Jurkat, Clone E6-1 (cell line): ENCODE data around the gene TUT4.

Source experiments
- DNase-seq: peaks from one replicate; pipeline ENCODE4 v3.0.0-alpha.2; 2011; ENCODE audit warnings: low read depth, low spot score
- H3K4me3 ChIP-seq: 2 replicates; pipeline ENCODE4 v1.5.1; 2011; ENCODE audit warnings: mild to moderate bottlenecking, low read length, control low read depth, moderate library complexity

TUT4 gene

DNA sequence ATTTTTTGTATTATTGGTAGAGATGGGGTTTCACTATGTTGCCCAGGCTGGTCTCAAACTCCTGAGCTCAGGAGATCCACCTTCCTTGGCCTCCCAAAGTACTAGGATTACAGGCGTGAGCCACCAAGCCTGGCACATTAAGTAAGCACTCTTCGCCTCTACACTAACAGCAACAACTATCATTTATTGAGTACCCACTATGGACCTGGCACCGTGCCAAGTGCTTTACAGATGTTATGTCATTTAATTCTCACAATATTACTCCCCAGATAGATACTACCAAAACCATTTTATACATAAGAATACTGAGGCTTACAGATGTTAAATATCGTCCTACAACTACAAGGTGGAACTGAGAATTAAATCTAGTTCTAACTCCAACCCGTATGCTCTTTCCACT is 50.1 kb downstream of the TUT4 start:
- no peak for DNase-seq
- H3K4me3 ChIP-seq, result no peak overlapping the region

GRCh38 chr1:52487632-52488031 is 65.3 kb downstream of the TUT4 start:
- no peak for DNase-seq
- H3K4me3 ChIP-seq, result no peak overlapping the region

DNA sequence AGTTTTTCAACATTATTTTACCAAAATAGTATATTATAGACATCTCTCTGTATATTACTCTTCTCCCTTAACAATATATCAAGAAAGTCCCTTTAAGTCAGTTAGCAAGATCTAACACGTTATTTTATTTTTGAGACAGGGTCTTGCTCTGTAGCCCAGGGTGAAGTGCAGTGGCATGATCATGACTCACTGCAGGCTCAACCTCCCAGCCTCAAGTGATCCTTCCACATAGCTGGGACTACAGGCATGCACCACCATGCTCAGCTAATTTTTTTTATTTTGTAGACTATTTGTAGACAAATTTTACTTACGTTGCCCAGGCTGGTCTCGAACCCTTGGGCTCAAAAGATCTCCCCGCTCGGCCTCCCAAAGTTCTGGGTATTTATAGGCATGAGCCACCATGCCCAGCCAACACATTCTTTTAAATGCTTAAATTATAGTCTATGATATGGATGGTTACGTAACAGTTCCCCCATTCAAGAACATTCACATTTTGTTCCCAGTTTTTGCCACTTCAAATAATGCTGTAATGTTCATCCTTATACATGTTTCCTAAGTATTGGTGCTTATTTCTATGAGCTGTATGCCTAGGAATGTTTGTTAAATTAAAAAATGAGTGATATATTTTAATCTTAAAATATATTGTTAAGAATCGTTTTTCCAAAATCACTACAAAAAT is 70.4 kb downstream of the TUT4 start:
- H3K4me3 ChIP-seq, result no peak overlapping the region
- no peak for DNase-seq

DNA sequence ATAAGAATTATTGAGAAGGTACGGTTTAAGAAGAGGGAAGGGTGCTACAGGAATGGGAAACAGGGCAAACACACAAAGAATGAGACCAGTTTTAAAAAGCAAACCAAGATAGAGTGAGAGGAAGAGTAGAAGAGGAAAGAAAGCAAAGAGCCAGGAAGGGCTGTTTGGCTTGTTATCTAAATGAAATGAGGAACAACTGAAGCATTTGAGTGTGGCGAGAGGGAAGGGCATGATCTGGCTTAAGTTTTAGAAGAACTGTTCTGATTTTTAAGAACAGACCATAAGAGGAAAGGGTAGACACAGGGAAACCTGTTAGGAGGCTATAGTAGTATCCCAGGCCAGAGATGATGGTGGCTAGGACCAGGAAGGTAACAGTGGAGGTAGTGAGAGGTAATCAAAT is 73.8 kb downstream of the TUT4 start:
- no peak overlapping the region for H3K4me3 ChIP-seq
- DNase-seq, result no peak

GRCh38 chr1:52477876-52478275 is 75.0 kb downstream of the TUT4 start:
- no peak overlapping the region for H3K4me3 ChIP-seq
- DNase-seq, result no peak

DNA sequence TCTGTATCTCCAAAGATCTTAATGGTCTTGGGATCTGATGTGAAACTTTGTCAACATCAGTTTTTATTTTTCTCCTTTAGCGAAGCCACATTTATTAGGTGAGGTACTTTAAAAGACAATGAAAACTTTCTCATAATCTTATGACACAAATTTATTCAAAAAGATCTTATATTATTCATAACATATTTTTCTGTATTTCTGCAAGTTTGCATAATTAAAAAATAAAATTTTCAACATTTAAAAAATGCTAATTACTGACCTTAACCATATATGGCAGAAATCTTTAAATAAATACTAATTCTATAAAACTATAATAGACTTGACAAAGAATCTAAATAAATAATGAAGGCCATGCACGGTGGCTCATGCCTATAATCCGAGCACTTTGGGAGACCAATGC is 75.9 kb downstream of the TUT4 start:
- DNase-seq, result no peak
- no peak overlapping the region for H3K4me3 ChIP-seq

DNA sequence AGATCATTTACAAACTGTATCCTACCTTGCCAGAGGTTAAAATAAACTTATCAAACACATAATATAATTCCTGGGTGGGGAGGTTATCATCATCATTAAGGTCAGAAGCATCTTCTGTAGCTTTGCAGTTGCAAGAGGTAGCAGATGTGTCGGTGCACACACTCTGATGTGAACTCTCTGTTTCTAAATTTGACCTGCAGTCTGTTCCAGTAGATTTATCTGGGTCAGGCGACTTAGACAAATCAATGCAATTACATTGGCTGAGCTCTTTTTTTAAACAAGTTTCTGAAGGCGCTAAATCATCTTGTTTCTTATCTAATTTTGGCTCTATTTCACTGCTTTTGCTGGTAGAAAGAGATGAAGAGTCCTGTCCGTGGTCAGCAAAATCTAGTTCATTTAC is 78.1 kb downstream of the TUT4 start:
- H3K4me3 ChIP-seq, result no peak overlapping the region
- no peak for DNase-seq

DNA sequence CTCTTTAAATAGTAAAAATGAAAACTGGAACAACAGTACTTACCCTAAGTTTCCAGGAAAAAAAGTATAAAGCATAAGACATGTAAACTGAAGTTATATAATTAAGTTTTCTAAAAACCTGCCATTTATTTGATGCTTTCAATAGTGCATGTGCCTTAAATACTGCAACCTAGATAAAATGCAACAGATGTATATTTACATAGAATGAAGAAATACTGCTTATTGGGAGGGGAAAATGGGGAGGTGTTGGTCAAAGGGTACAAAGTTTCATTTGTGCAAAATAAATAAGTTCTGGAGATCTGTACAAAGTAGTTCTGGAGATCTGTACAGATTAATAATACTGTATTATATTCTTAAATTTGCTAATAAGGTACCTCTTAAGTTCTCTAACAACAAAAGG is 79.9 kb downstream of the TUT4 start:
- no peak for DNase-seq

GRCh38 chr1:52472384-52472783 is 80.5 kb downstream of the TUT4 start:
- no peak for DNase-seq
- no peak overlapping the region for H3K4me3 ChIP-seq

More for the DNA sequence above, 79.9 kb downstream of the TUT4 start:
- H3K4me3 ChIP-seq, result no peak overlapping the region

- no peak overlapping the region for H3K4me3 ChIP-seq
- no peak for DNase-seq
These were observed 83.8 kb downstream of the TUT4 start for GRCh38 chr1:52469108-52469507.

DNA sequence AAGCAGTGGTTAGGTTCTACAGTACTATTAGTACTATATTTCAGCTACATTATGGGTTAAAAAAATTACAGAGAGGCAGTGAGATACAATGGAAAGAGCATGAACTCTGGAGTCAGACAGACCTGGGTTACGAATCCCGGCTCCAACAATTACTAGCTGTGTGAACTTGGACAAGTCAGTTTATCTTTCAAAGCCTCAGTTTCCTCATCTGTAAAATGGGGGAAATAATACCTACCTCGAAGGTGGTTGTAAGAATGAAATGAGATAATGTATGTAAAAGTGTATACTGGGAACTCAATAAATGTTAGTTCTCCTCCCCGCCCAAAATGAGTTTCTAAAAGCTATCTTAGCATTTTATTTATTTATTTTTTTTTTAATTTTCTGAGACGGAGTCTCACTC is 89.0 kb downstream of the TUT4 start:
- DNase-seq, result no peak
- no peak overlapping the region for H3K4me3 ChIP-seq

GRCh38 chr1:52461821-52462220 is 91.1 kb downstream of the TUT4 start:
- no peak for DNase-seq
- no peak overlapping the region for H3K4me3 ChIP-seq

DNA sequence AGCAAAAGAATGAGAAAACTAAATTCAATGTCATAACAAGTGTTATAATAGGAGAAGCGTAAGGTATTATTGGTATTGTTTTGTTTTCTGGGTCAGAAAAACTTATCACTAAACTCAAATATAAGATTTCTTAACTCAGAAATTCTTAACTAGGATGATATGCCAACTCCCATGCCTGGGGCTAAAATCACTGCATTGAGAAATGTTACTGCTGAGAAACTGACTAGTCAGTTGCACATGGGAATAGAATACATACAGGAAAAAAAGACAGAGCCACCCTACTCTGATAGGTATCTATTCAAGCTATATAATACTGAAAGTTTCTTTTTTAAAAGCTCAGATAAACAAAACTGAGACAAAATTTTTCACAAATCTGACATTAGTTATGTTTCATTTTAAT is 92.2 kb downstream of the TUT4 start:
- DNase-seq, result no peak
- H3K4me3 ChIP-seq, result no peak overlapping the region

DNA sequence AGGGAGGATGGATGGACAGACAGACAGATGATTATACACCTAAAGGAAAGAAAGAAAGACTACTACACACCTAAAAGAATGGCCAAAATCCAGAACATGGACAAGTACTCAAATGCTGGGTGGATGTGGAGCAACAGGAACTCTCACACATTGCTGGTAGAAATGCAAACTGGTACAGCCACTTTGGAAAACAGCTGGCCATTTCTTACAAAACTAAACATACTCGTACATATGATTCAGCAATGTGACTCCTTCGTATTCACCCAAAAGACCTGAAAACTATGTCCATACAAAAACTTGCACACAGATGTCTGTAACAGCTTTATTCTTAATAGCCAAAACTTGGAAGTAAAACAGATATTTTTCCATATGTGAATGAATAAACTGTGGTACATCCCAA is 97.2 kb downstream of the TUT4 start:
- DNase-seq, result no peak
- no peak overlapping the region for H3K4me3 ChIP-seq

DNA sequence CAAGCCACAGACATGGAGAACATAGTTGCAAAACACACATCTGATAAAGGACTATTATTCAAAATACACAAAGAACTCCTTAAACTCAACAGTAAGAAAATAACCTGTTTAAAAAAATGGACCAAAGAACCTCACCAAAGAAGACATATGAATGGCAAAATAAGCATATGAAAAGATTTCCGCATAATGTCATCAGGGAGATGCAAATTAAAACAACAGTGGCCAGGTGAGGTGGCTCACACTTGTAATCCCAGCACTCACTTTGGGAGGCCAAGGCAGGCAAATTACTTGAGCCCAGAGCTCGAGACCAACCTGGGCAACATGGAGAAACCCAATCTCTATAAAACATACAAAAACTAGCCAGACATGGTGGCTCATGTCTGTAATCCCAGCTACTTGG is 98.1 kb downstream of the TUT4 start:
- no peak overlapping the region for H3K4me3 ChIP-seq
- DNase-seq, result no peak

DNA sequence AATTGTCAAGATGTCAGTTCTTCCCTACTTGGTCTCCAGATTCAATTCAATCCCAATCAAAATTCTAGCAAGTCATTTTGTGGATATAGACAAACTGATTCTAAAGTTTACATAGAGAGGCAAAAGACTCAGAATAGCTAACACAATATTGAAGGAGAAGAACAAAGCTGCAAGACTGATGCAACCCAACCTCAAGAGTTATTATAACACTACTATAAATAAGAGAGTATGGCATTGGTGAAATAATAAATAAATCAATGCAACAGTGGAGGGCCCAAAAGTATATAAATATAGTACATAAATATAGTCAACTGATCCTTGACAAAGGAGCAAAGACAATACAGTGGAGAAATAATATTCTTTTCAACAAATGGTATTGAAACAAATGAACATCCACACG is 98.8 kb downstream of the TUT4 start:
- H3K4me3 ChIP-seq, result no peak overlapping the region
- no peak for DNase-seq

- no peak for DNase-seq
These were observed 108.4 kb downstream of the TUT4 start for GRCh38 chr1:52444463-52444862.

GRCh38 chr1:52439976-52440375 is 112.9 kb downstream of the TUT4 start:
- no peak overlapping the region for H3K4me3 ChIP-seq
- no peak for DNase-seq

More at GRCh38 chr1:52444463-52444862, 108.4 kb downstream of the TUT4 start:
- no peak overlapping the region for H3K4me3 ChIP-seq

- no peak for DNase-seq
- H3K4me3 ChIP-seq, result no peak overlapping the region
These were observed 116.1 kb downstream of the TUT4 start for GRCh38 chr1:52436817-52437216.

DNA sequence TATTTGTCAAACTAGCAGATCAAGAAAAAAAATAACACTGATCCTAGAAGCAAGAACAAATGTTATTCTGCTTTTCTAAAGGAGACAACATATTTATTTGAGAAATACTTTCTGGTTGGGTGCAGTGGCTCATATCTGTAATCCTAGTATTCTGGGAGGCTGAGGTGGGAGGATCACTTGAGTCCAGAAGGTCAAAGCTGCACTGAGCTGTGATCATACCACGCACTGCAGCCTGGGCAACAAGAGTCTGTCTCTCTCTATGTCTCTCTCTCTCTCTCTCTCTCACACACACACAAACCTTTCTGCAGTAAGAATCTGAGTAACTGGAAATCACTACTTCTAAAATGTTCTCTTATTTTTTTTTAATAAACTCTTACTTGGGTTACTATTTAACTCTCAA is 117.2 kb downstream of the TUT4 start:
- no peak overlapping the region for H3K4me3 ChIP-seq
- no peak for DNase-seq

GRCh38 chr1:52435211-52435610 is 117.7 kb downstream of the TUT4 start:
- no peak for DNase-seq
- H3K4me3 ChIP-seq, result no peak overlapping the region

GRCh38 chr1:52432807-52433206 is 120.1 kb downstream of the TUT4 start:
- DNase-seq, result no peak
- no peak overlapping the region for H3K4me3 ChIP-seq
